ENCODE results near the gene BSCL2. TPM values are rescaled to one million over a fixed set of nuclear protein-coding genes. Genes with fewer than 3 reads are reported as not detected.
"Not testable (repeated sequence)": the region's sequence is repeated elsewhere in the genome, so short reads cannot be mapped to it uniquely, and the experiment has no call there.

BSCL2 gene
- polyA plus RNA-seq, 2 donors = 33.9 to 58.9 TPM

DNA sequence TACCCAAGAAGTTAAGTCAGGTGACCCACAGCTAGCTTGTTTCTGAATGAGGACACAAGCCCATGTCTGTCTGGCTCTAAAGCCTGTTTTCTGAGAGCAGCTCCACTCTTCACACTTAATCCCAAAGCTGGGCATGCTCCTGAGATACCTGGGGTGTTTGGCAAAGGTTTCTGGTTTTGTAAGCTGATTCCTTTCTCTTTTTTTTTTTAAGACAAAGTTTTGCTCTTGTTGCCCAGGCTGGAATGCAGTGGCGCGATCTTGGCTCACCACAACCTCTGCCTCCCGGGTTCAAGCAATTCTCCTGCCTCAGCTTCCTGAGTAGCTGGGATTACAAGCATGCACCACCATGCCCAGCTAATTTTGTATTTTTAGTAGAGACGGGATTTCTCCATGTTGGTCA, 13.6 kb downstream of the BSCL2 start:
- H3K36me3 ChIP-seq (ENCODE audit: control insufficient read depth in 2 of 2, insufficient read depth in 2 of 2, low read length in 1 of 2) = peaks cover 5 to 26% of the 10 kb centered on the region in 2 donors
- not testable (repeated sequence) for H3K4me1 ChIP-seq (ENCODE audit: control insufficient read depth in 2 of 2, insufficient read depth in 2 of 2, low read length in 1 of 2); H3K4me3 ChIP-seq (ENCODE audit: low read depth in 1 of 2, low read length in 2 of 2); H3K27ac ChIP-seq (ENCODE audit: low read depth in 2 of 2, low read length in 1 of 2); H3K9me3 ChIP-seq (ENCODE audit: control insufficient read depth in 2 of 2, insufficient read depth in 1 of 2, low read depth in 1 of 2, low read length in 1 of 2); H3K27me3 ChIP-seq (ENCODE audit: control insufficient read depth in 1 of 2, insufficient read depth in 2 of 2, low read length in 2 of 2)
- WGBS, 2 donors = 62 to 79% methylated on average over 4 of the region's 4 CpGs

GRCh38 chr11:62689421-62690183, 17.6 kb downstream of the BSCL2 start, which contains the start of gene LRRN4CL:
LRRN4CL (minus strand) TSS chr11:62689530; CDS start chr11:62688508, 1,022 bp downstream.
- Histone ChIP-seq H3K27me3 (ENCODE audit: control insufficient read depth in 1 of 2, insufficient read depth in 2 of 2, low read length in 2 of 2) (no peaks in the 10 kb centered on the region), H3K36me3 (ENCODE audit: control insufficient read depth in 2 of 2, insufficient read depth in 2 of 2, low read length in 1 of 2) (peaks cover 5 to 26% of the 10 kb centered on the region in 2 donors), H3K4me3 (ENCODE audit: low read depth in 1 of 2, low read length in 2 of 2) (no peak within 1 kb of the TSS), H3K27ac (ENCODE audit: low read depth in 2 of 2, low read length in 1 of 2) (peak within 1 kb of the TSS; percentile 40 to 76), H3K9me3 (ENCODE audit: control insufficient read depth in 2 of 2, insufficient read depth in 1 of 2, low read depth in 1 of 2, low read length in 1 of 2) (no peaks in the 10 kb centered on the region), H3K4me1 (ENCODE audit: control insufficient read depth in 2 of 2, insufficient read depth in 2 of 2, low read length in 1 of 2) (no peaks in the 10 kb centered on the region)
- WGBS, 2 donors = 27 to 29% methylated on average over 11 of the region's 11 CpGs

- Histone ChIP-seq H3K27ac (ENCODE audit: low read depth in 2 of 2, low read length in 1 of 2) (peak overlapping the region in 1 of 2 donors; percentile 13), H3K36me3 (ENCODE audit: control insufficient read depth in 2 of 2, insufficient read depth in 2 of 2, low read length in 1 of 2) (peaks cover 5 to 26% of the 10 kb centered on the region in 2 donors), H3K9me3 (ENCODE audit: control insufficient read depth in 2 of 2, insufficient read depth in 1 of 2, low read depth in 1 of 2, low read length in 1 of 2) (no peaks in the 10 kb centered on the region), H3K27me3 (ENCODE audit: control insufficient read depth in 1 of 2, insufficient read depth in 2 of 2, low read length in 2 of 2) (no peaks in the 10 kb centered on the region), H3K4me1 (ENCODE audit: control insufficient read depth in 2 of 2, insufficient read depth in 2 of 2, low read length in 1 of 2) (no peaks in the 10 kb centered on the region), H3K4me3 (ENCODE audit: low read depth in 1 of 2, low read length in 2 of 2) (no peak overlapping the region)
- 41 to 50% methylated on average over 1 of the region's 1 CpG for WGBS, 2 donors
These were observed 18.7 kb downstream of the BSCL2 start for GRCh38 chr11:62688491-62688890.

DNA sequence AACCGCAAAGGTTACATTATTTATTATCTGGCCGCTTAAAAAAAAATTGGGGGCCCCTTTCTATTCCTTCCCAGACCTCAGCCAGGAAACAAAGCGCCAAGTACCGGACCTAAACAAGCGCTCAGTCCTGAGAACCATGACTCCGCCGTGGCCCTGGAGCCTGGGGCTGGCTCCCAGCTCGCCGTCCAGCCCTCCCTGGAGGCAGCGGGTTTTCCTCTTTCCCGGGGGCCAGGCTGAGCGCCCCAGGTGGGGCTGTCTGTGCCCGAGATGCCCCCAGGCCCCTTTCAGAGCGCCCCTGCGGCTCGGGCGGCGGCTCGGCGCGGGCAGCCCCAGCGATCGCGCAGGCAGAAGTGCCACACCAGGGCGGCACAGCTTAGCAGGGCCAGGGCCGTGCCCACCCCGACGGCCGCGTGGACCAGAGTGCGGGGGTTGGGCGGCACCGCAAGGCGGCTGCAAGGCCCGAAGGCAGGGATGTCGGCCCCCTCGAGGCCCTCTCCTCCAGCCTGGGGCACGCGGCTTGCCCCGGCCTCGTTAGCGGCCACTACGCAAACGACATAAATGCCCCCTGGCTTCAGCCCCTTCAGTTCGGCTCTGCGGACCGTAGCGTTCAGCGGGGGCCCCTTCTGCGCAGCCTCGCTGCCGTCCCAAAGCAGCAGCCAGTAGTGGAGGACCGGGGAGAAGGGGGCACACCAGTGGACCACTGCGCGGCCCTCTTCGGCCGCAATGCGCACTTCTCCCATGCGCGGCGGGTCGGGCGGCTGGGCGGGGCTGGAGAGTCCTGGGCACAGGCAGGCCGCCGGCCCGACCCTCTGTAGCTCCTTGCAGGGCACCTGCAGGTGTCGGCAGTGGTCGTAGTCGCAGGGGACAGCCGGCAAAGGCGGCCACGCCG, 19.5 kb downstream of the BSCL2 start:
- H3K4me1 ChIP-seq (ENCODE audit: control insufficient read depth in 2 of 2, insufficient read depth in 2 of 2, low read length in 1 of 2) = no peaks in the 10 kb centered on the region
- peaks cover 5 to 24% of the 10 kb centered on the region in 2 donors for H3K36me3 ChIP-seq (ENCODE audit: control insufficient read depth in 2 of 2, insufficient read depth in 2 of 2, low read length in 1 of 2)
- WGBS, 2 donors = 41 to 51% methylated on average over 74 of the region's 74 CpGs
- peak overlapping the region in 1 of 2 donors; percentile 15 for H3K4me3 ChIP-seq (ENCODE audit: low read depth in 1 of 2, low read length in 2 of 2)
- no peaks in the 10 kb centered on the region for H3K9me3 ChIP-seq (ENCODE audit: control insufficient read depth in 2 of 2, insufficient read depth in 1 of 2, low read depth in 1 of 2, low read length in 1 of 2)
- H3K27me3 ChIP-seq (ENCODE audit: control insufficient read depth in 1 of 2, insufficient read depth in 2 of 2, low read length in 2 of 2) = no peaks in the 10 kb centered on the region
- peak overlapping the region in 1 of 2 donors; percentile 13 for H3K27ac ChIP-seq (ENCODE audit: low read depth in 2 of 2, low read length in 1 of 2)

- WGBS, 2 donors = 80% methylated on average over 7 of the region's 7 CpGs
- peaks cover 0 to 4% of the 10 kb centered on the region in 2 donors for H3K36me3 ChIP-seq (ENCODE audit: control insufficient read depth in 2 of 2, insufficient read depth in 2 of 2, low read length in 1 of 2)
- no peak overlapping the region for H3K27ac ChIP-seq (ENCODE audit: low read depth in 2 of 2, low read length in 1 of 2)
- peaks cover 0 to 2% of the 10 kb centered on the region in 2 donors for H3K4me1 ChIP-seq (ENCODE audit: control insufficient read depth in 2 of 2, insufficient read depth in 2 of 2, low read length in 1 of 2)
- H3K27me3 ChIP-seq (ENCODE audit: control insufficient read depth in 1 of 2, insufficient read depth in 2 of 2, low read length in 2 of 2) = no peaks in the 10 kb centered on the region
- H3K4me3 ChIP-seq (ENCODE audit: low read depth in 1 of 2, low read length in 2 of 2) = no peak overlapping the region
- no peaks in the 10 kb centered on the region for H3K9me3 ChIP-seq (ENCODE audit: control insufficient read depth in 2 of 2, insufficient read depth in 1 of 2, low read depth in 1 of 2, low read length in 1 of 2)
These were observed 24.7 kb downstream of the BSCL2 start for GRCh38 chr11:62682518-62682917.

GRCh38 chr11:62680825-62681240, 26.4 kb downstream of the BSCL2 start:
- Histone ChIP-seq H3K4me1 (ENCODE audit: control insufficient read depth in 2 of 2, insufficient read depth in 2 of 2, low read length in 1 of 2) (peaks cover 0 to 2% of the 10 kb centered on the region in 2 donors), H3K9me3 (ENCODE audit: control insufficient read depth in 2 of 2, insufficient read depth in 1 of 2, low read depth in 1 of 2, low read length in 1 of 2) (no peaks in the 10 kb centered on the region), H3K36me3 (ENCODE audit: control insufficient read depth in 2 of 2, insufficient read depth in 2 of 2, low read length in 1 of 2) (peaks cover 3 to 14% of the 10 kb centered on the region in 2 donors), H3K27me3 (ENCODE audit: control insufficient read depth in 1 of 2, insufficient read depth in 2 of 2, low read length in 2 of 2) (no peaks in the 10 kb centered on the region), H3K27ac (ENCODE audit: low read depth in 2 of 2, low read length in 1 of 2) (peak overlapping the region; percentile 22 to 64), H3K4me3 (ENCODE audit: low read depth in 1 of 2, low read length in 2 of 2) (no peak overlapping the region)
- WGBS, 2 donors = 35 to 49% methylated on average over 4 of the region's 4 CpGs

DNA sequence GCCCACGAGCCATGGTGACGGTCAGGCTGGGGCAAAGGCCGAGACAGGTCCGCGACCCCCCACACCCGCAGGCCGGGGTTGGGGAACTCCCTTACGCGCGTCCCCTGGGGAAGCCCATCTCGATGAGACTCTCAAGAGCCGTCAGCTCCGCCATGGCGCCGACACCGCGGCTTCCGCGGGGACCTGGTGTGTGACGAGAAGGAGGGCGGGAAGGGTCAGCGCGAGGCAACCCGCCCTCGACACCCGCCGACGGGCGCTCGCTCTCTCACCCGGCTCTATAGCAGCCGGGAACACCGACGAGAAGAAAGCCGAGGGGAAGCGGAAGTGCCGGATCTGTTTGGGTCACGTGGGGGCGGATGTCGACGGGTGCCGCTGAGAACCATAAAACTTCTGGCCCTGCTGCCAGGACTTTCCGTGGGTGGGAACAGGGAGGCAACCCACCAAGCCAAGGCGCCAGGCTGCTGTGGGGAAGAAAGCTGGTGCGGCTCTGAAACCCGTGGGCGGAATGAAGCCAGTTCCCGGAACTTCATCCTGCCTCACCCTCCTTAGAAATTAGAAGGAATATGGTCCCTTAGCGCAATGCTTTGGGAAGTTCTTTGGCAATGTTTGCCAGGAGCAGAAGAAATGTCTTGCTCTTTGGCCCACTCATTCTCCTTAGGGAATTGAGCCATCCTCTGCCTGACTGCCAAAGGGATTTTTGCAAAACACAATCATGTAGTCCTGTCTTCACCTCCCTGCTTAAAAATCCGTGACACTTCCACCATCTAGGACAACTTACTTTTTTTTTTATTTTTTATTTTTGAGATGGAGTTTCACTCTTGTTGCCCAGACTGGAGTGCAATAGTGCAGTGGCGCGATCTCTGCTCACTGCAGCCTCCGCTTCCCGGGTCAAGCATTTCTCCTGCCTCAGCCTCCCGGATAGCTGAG, 28.2 kb downstream of the BSCL2 start, which contains the start of gene UBXN1:
Gene UBXN1, minus strand, starts transcription at position 304 of the 927 bp plus-strand sequence. Its CDS starts 150 bp downstream, at position 154.
- no peaks in the 10 kb centered on the region for H3K27me3 ChIP-seq (ENCODE audit: control insufficient read depth in 1 of 2, insufficient read depth in 2 of 2, low read length in 2 of 2)
- peak within 1 kb of the TSS; percentile 93 to 99 for H3K4me3 ChIP-seq (ENCODE audit: low read depth in 1 of 2, low read length in 2 of 2)
- WGBS, 2 donors = 5% methylated on average over 55 of the region's 55 CpGs
- peaks cover 0 to 2% of the 10 kb centered on the region in 2 donors for H3K4me1 ChIP-seq (ENCODE audit: control insufficient read depth in 2 of 2, insufficient read depth in 2 of 2, low read length in 1 of 2)
- H3K36me3 ChIP-seq (ENCODE audit: control insufficient read depth in 2 of 2, insufficient read depth in 2 of 2, low read length in 1 of 2) = peaks cover 3 to 14% of the 10 kb centered on the region in 2 donors
- no peaks in the 10 kb centered on the region for H3K9me3 ChIP-seq (ENCODE audit: control insufficient read depth in 2 of 2, insufficient read depth in 1 of 2, low read depth in 1 of 2, low read length in 1 of 2)
- H3K27ac ChIP-seq (ENCODE audit: low read depth in 2 of 2, low read length in 1 of 2) = peak within 1 kb of the TSS; percentile 81 to 96

- Histone ChIP-seq H3K27me3 (ENCODE audit: control insufficient read depth in 1 of 2, insufficient read depth in 2 of 2, low read length in 2 of 2) (no peaks in the 10 kb centered on the region), H3K4me3 (ENCODE audit: low read depth in 1 of 2, low read length in 2 of 2) (peak overlapping the region; percentile 93 to 99), H3K4me1 (ENCODE audit: control insufficient read depth in 2 of 2, insufficient read depth in 2 of 2, low read length in 1 of 2) (peaks cover 0 to 2% of the 10 kb centered on the region in 2 donors), H3K36me3 (ENCODE audit: control insufficient read depth in 2 of 2, insufficient read depth in 2 of 2, low read length in 1 of 2) (peaks cover 3 to 14% of the 10 kb centered on the region in 2 donors), H3K27ac (ENCODE audit: low read depth in 2 of 2, low read length in 1 of 2) (peak overlapping the region; percentile 81 to 96), H3K9me3 (ENCODE audit: control insufficient read depth in 2 of 2, insufficient read depth in 1 of 2, low read depth in 1 of 2, low read length in 1 of 2) (no peaks in the 10 kb centered on the region)
- WGBS, 2 donors = 2 to 3% methylated on average over 16 of the region's 16 CpGs
These were observed 28.8 kb downstream of the BSCL2 start for GRCh38 chr11:62678433-62678769.

Data from esophagus (tissue), 2 donors.